ENCODE results near the gene C17orf113. TPM values are rescaled to one million over a fixed set of nuclear protein-coding genes. Genes with fewer than 3 reads are reported as not detected.

C17orf113 gene
- total RNA-seq, 1 donor, result 0.09 TPM

DNA sequence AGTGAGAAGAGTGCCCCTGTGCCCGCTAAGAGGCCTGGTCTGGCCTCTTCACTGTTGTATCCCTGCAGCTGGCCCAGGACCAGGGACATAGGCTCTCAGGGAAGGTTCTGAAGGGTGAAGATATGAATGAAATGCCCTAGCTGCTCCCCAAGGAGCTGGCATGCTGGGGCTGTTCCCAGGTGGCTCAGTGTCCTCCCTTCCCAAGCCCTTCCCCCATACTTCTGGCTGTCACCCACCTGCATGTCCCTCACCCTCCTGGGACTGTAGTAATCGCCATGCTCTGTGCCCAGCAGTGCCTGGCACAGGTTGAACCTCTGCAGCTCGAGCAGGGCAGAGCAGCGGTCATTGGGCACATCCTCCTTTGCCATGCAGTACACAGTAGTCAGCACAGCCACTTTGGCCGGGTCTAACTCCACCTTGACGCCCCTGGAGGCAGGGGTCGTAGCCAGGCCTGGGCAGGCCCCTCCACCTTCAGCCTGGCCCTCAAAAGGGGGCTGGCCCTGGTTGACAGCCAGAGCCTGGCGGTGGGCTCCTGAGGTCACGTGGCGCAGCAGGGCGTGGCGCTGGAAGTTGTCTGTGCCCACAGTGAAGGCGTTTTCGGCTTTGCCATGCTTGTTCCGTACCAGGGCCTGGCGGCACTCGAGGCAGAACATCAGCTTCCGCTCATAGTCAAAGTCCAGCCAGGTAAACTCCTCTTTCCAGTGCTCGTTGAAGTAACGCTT is 7.6 kb downstream of the C17orf113 start:
- H3K4me3 ChIP-seq (ENCODE audit: low read depth, low read length), result no peak overlapping the region
- TF ChIP-seq, protein P1, sequence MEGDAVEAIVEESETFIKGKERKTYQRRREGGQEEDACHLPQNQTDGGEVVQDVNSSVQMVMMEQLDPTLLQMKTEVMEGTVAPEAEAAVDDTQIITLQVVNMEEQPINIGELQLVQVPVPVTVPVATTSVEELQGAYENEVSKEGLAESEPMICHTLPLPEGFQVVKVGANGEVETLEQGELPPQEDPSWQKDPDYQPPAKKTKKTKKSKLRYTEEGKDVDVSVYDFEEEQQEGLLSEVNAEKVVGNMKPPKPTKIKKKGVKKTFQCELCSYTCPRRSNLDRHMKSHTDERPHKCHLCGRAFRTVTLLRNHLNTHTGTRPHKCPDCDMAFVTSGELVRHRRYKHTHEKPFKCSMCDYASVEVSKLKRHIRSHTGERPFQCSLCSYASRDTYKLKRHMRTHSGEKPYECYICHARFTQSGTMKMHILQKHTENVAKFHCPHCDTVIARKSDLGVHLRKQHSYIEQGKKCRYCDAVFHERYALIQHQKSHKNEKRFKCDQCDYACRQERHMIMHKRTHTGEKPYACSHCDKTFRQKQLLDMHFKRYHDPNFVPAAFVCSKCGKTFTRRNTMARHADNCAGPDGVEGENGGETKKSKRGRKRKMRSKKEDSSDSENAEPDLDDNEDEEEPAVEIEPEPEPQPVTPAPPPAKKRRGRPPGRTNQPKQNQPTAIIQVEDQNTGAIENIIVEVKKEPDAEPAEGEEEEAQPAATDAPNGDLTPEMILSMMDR (IDR thresholded peaks at IDR 0.05; ENCODE audit: insufficient read depth, low read length), result no peak
- no peak for DNase-seq (ENCODE audit: low read depth)

DNA sequence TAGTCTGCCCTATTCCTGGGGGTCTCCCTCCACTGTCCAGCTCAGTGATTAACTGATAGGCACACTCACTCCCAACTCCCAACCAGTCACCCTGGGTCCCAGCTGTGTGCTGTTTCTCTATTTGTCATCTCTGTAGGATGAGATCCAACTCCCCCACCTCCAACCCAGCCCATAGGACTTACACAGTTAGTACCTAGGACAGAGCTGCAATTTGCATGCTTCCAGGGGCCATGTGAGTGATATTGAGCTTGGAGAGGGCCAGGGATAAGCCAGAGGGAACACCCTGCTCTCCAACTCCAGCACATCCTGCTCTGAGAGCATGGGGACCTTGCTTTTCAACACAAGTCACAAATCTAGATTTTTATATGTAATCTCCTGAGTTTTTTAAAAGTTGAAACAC is 8.8 kb downstream of the C17orf113 start:
- no peak overlapping the region for H3K4me3 ChIP-seq (ENCODE audit: low read depth, low read length)
- DNase-seq (ENCODE audit: low read depth), result no peak
- TF ChIP-seq, protein P1 (IDR thresholded peaks at IDR 0.05; ENCODE audit: insufficient read depth, low read length), result no peak

DNA sequence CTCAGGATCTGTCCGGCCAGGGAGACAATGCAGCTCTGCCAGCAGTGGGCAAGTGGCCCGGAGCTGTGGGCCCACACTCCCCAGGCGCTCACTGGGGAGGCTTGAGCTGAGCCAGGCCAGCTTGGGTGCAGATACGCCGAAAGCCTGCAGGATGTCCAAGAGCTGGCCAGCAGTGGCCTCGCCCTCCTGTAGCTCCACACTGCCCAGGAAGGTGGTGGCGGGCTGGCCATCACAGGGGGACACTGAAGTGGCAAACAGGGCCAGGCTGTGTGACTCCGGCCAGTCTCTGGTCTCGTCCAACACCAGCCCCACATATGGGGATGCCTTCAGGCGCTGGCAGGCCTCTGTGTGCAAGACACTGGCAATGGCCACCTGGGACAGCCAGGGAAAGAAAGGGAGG is 9.6 kb downstream of the C17orf113 start:
- no peak for DNase-seq (ENCODE audit: low read depth)
- H3K4me3 ChIP-seq (ENCODE audit: low read depth, low read length), result no peak overlapping the region
- TF ChIP-seq, protein P1 (IDR thresholded peaks at IDR 0.05; ENCODE audit: insufficient read depth, low read length), result no peak

DNA sequence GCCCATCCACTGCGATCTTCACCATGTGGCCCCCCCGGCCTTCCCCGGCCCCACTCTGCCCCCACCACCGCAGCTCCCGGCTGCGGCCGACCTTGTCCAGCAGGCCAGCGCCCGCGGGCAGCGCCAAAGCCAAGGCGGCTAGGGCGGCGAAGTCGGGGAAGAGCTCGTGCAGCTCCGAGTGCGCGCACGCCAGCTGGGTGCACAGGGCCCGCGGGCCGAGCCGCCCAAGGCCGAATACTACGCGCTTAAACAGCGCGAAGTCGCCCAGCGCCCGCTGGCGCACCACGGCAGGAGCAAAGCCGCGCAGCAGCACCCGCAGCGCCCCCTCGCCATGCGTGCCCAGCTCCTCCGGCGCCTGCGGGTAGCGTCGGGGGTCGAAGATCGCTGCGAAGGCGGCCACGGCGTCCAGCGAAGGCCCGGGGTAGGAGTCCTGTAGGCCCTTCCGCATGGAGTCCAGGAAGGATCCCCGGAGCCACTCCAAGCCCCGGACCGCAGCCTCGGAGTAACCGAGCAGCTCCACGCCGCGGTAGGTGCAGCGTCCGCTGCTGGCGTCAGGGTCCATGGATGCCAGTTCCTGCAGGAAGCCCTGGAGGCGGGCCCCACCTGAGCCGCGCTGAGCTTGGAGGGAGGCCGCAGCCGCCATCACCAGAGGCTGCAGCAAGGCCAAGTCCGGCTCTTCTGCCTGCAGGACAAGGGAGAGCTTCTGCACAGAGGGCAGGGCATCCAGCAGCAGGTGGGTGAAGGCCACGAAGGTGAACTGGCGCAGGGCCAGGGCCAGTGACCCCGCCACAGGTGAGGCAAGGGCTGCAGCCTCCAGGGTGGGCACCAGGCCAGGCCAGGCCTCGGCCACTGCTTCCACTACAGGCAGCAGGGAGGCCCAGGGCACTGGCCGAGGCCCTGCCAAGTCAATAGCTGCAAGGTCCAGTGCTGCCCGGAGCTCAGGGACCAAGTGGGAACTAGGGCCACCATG is 10.3 kb downstream of the C17orf113 start:
- no peak overlapping the region for H3K4me3 ChIP-seq (ENCODE audit: low read depth, low read length)
- TF ChIP-seq, protein P1 (IDR thresholded peaks at IDR 0.05; ENCODE audit: insufficient read depth, low read length), result no peak
- DNase-seq (ENCODE audit: low read depth), result no peak

DNA sequence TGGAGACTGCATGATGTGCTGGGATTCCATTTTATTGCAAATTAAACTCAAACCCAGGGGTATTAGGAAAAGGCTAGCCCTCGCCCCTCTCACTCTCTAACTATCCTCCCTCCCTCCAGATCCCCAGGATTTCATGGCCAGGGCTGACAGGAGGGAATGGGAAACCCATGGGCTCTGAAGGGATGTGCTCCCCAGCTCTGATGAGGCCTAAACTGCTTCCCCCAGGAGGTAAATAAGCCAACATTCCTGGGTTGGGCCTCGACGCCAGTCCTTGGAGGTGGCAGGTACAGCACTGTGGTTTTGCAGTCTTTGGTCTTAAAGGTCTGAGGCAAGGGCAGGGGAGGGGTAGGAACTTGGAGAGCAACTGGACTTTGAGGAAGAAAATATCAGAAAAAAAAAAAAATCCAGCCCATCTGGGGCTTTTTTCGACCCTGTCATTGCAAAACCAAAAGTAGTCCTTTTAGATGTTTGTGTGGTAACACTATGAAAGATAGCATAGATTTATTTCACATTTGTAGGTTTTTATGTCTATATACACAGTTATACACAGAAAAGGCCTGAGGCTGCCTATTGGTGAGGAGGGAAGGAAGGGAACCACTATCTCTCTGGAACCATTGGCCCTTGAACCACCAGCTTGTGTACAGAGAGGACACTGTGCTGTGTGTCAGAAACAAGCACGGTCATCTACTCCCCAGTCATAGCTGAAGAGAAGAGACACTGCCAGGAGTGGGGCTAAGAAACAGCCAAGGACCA is 12.0 kb downstream of the C17orf113 start:
- no peak overlapping the region for H3K4me3 ChIP-seq (ENCODE audit: low read depth, low read length)
- no peak for DNase-seq (ENCODE audit: low read depth)
- TF ChIP-seq, protein P1 (IDR thresholded peaks at IDR 0.05; ENCODE audit: insufficient read depth, low read length), result no peak

DNA sequence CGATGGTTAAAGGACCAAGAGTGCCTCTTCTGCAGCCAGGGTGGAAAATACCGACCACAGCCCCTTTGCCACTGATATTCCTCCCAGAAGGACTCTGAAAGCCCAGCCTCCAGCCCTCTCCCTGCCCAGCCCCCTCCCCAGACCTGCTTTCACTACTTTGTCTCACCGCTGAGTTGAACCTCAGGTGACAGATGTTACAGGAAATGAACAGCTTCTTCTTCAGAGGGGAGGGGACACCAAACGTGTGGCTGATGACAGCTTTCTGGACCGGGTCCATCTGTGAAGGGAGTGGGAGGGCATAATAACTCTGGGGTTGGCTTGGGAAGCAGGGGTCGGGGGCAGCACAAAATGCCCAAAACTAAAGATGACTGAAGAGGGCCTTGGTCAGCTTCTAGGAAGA is 16.3 kb downstream of the C17orf113 start:
- H3K4me3 ChIP-seq (ENCODE audit: low read depth, low read length), result no peak overlapping the region
- TF ChIP-seq, protein P1 (IDR thresholded peaks at IDR 0.05; ENCODE audit: insufficient read depth, low read length), result no peak
- no peak for DNase-seq (ENCODE audit: low read depth)

All from fibroblast of the aortic adventitia (primary cell).